ENCODE results near the gene HYI. TPM values are rescaled to one million over a fixed set of nuclear protein-coding genes. Genes with fewer than 3 reads are reported as not detected.

The HYI gene
- total and polyA plus RNA-seq, 10 donors, result 23.2 to 67.2 (median 40.7) TPM

DNA sequence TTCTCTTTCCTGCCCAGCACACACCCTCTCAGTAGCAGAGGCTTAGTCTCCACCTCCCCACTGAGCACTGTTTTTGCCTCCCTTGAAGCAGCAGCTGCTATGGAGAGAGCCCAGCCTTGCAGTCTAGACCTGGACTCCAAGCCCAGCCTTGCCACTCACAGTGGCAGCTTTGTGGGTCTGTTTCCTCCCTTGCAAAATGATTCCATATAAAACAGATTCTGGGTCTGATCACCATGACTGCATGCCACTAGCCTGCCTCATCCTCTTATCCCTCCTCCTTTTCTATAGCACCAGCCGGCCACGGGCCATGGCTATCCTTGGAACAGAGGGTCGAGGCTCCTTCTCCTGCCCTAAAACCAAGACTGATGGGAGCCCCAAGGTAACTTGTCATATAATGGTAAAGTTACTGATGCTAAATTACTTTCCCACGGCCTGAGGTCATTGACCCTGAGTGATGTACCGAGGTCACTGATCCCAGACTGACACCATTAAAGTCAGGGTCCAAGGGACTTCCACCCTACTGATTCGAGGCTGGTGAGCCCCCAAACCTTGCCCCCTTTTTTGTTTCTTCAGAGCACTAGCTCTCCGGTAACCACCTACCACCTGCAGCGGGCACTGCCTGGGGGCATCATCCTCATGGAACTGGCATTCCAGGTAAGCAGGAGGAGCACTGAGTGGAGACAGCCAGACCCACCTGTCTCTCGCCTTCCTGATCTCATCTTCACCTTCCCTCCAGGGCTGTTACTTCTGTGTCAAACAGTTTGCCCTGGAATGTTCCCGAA is 7.9 kb downstream of the HYI start:
- intact Hi-C loops (cut with DNase I; ENCODE audit: low total_unique reads), result no loop called here
- H3K9me3 ChIP-seq, result no peaks in the 10 kb centered on the region

DNA sequence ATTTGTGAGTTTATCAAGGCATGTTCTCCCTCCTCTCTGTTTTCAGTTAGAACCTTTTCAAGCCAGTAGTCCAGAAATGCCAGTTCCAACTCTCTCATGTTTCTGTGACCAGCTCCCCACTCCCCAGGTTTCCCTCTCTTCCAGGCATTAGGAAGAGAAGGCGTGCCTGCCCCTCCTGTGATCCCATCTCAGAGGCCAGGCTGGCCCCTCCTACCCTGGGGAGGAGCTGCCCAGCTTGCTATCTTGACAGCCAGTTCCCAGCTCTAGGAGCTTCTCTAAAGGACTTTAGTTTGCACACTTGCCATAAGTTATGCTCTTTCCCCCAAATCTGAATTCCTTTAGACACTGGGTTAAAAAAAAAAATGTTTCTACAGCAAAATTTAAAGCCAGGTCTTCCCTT is 8.9 kb downstream of the HYI start:
- H3K27me3 ChIP-seq (replicated peaks in 1 of 7), result no peaks in the 10 kb centered on the region
- H3K4me1 ChIP-seq, result no peaks in the 10 kb centered on the region
- H3K27ac ChIP-seq, result no peak overlapping the region
- peaks cover 5 to 100% (median 97%) of the 10 kb centered on the region in 6 donors for H3K36me3 ChIP-seq
- TF ChIP-seq, protein P1, sequence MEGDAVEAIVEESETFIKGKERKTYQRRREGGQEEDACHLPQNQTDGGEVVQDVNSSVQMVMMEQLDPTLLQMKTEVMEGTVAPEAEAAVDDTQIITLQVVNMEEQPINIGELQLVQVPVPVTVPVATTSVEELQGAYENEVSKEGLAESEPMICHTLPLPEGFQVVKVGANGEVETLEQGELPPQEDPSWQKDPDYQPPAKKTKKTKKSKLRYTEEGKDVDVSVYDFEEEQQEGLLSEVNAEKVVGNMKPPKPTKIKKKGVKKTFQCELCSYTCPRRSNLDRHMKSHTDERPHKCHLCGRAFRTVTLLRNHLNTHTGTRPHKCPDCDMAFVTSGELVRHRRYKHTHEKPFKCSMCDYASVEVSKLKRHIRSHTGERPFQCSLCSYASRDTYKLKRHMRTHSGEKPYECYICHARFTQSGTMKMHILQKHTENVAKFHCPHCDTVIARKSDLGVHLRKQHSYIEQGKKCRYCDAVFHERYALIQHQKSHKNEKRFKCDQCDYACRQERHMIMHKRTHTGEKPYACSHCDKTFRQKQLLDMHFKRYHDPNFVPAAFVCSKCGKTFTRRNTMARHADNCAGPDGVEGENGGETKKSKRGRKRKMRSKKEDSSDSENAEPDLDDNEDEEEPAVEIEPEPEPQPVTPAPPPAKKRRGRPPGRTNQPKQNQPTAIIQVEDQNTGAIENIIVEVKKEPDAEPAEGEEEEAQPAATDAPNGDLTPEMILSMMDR (IDR thresholded peaks at IDR 0.05 in 8 of 11, conservative IDR thresholded peaks at IDR 0.05 in 3 of 11), result no peak
- TF ChIP-seq POLR2AphosphoS5 (IDR thresholded peaks at IDR 0.05) (no peak), POLR2A (IDR thresholded peaks at IDR 0.05) (no peak)
- intact Hi-C loops (cut with DNase I; ENCODE audit: low total_unique reads), result no loop called here
- WGBS, 5 donors, result 75 to 88% (median 81%) methylated on average over 1 of the region's 1 CpG
- no peaks in the 10 kb centered on the region for H3K9me3 ChIP-seq
- no peak overlapping the region for H3K4me3 ChIP-seq
- DNase-seq, result peak; percentile 23

More for the DNA sequence above, 7.9 kb downstream of the HYI start:
- Histone ChIP-seq H3K36me3 (peaks cover 5 to 100% (median 97%) of the 10 kb centered on the region in 6 donors), H3K27ac (no peak overlapping the region), H3K27me3 (replicated peaks in 1 of 7) (no peaks in the 10 kb centered on the region), H3K4me3 (no peak overlapping the region), H3K4me1 (no peaks in the 10 kb centered on the region)
- peak; percentile 28 for DNase-seq
- TF ChIP-seq POLR2A (IDR thresholded peaks at IDR 0.05) (no peak), POLR2AphosphoS5 (IDR thresholded peaks at IDR 0.05) (no peak)
- TF ChIP-seq, protein P1 (IDR thresholded peaks at IDR 0.05 in 8 of 11, conservative IDR thresholded peaks at IDR 0.05 in 3 of 11), result no peak
- WGBS, 5 donors, result 91 to 94% (median 93%) methylated on average over 10 of the region's 10 CpGs

DNA sequence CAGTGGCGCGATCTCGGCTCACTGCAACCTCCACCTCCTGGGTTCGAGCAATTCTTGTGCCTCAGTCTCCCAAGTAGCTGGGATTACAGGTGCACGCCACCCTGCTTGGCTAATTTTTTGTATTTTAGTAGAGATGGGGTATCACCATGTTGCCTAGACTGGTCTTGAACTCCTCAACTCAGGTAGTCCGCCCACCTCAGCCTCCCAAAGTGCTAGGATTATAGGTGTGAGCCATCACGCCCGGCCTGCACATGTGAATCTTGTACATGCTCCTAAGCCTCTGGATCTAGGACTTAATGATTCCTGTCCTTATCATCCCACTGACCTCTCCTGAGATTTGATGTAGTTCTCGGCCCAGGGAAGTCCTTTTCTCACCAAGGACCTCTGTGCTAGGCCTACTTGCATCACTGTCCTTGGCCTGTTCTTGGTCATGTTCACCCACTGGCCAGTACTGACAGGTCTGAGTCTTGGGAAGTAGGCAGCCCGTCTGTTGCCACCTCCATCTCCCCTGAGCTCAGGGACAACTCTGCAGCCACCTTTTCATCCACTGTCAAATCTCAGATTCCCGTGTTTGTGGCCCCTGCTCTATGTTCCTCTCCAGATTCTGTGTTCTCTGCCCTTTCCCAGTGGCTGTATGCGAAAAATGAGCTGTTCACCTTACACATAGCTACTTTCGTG is 9.4 kb downstream of the HYI start:
- TF ChIP-seq, protein P1 (IDR thresholded peaks at IDR 0.05 in 8 of 11, conservative IDR thresholded peaks at IDR 0.05 in 3 of 11), result no peak
- TF ChIP-seq POLR2A (IDR thresholded peaks at IDR 0.05) (no peak), POLR2AphosphoS5 (IDR thresholded peaks at IDR 0.05) (no peak)
- Histone ChIP-seq H3K27ac (no peak overlapping the region), H3K9me3 (no peaks in the 10 kb centered on the region), H3K27me3 (replicated peaks in 1 of 7) (no peaks in the 10 kb centered on the region), H3K36me3 (peaks cover 5 to 100% (median 97%) of the 10 kb centered on the region in 6 donors), H3K4me3 (no peak overlapping the region), H3K4me1 (no peaks in the 10 kb centered on the region)
- WGBS, 5 donors, result 90 to 97% (median 95%) methylated on average over 13 of the region's 13 CpGs
- intact Hi-C loops (cut with DNase I; ENCODE audit: low total_unique reads), result no loop called here
- peak; percentile 40 for DNase-seq

Measured in spleen (tissue), 11 donors.